Ishikawa (cell line): ENCODE measurements around the gene PLXNA2.

ENCODE experiments used
- CEBPB ChIP-seq: IDR thresholded peaks from 2 replicates; pipeline ENCODE4 v1.6.1; 2012
- CREB1 ChIP-seq: IDR thresholded peaks from 2 replicates; pipeline ENCODE4 v1.6.1; 2012; ENCODE audit warnings: low read depth
- EGR1 ChIP-seq: IDR thresholded peaks from 2 replicates; pipeline ENCODE4 v1.6.1; 2012
- EP300 ChIP-seq: IDR thresholded peaks from 2 replicates; pipeline ENCODE4 v1.6.1; 2012; ENCODE audit warnings: borderline replicate concordance
- FOXM1 ChIP-seq: IDR thresholded peaks from 2 replicates; pipeline ENCODE4 v1.6.1; 2012; ENCODE audit warnings: low read depth, borderline replicate concordance
- NFIC ChIP-seq: IDR thresholded peaks from 2 replicates; pipeline ENCODE4 v1.6.1; 2012
- RAD21 ChIP-seq: IDR thresholded peaks from 2 replicates; pipeline ENCODE4 v1.6.1; 2012; ENCODE audit warnings: low read depth
- TAF1 ChIP-seq: IDR thresholded peaks from 2 replicates; pipeline ENCODE4 v1.6.1; 2012; ENCODE audit warnings: low read depth, mild to moderate bottlenecking
- TCF12 ChIP-seq: IDR thresholded peaks from 2 replicates; pipeline ENCODE4 v1.6.1; 2012; ENCODE audit warnings: low read depth
- TEAD4 ChIP-seq: IDR thresholded peaks from 2 replicates; pipeline ENCODE4 v1.6.1; 2012
- USF1 ChIP-seq: IDR thresholded peaks from 2 replicates; pipeline ENCODE4 v1.6.1; 2012
- YY1 ChIP-seq: IDR thresholded peaks from 2 replicates; pipeline ENCODE4 v1.6.1; 2012; ENCODE audit warnings: low read depth
- ZBTB7A ChIP-seq: IDR thresholded peaks from 2 replicates; pipeline ENCODE4 v1.6.1; 2012; ENCODE audit warnings: low read depth
- TF ChIP-seq, protein P1 (sequence below): IDR thresholded peaks from 2 replicates; pipeline ENCODE4 v1.6.1; 2012; ENCODE audit warnings: low read depth, mild to moderate bottlenecking
- TF ChIP-seq, protein P2 (sequence below): IDR thresholded peaks from 2 replicates; pipeline ENCODE4 v1.6.1; 2012

PLXNA2 gene

DNA sequence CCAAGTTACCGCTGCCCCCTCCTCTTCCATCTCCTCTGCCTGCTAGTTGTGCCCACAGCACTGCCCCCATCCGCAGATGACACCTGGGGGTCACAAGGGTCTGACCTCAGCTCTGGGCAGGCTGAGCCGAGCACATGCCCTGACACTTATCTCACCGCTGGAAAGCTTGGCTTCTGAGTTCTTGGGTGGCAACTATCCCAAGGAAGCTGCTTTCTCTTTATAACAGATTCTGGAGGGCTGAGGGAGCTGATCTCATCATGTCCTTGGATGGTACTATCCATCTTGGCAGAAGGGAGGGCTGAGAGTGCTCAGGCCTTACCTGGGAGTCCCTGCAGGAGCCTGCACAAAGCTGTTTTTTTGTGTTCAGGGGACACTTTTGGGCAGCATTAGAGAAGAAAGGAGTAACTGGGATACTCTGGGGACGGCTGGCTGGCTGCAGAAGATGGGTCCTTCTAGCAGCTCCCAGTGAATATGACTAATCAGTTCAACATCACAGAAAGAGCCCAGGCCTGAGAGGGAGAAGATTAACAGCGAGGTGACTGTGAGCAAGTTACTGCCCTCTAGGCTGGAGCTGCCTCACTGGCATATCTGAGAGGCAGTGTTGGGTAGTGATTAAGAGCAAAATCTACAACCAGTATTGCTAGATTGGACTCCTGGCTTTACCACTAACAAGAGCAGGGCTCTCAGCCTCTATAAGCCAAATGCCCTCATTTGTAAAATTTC, 71.6 kb downstream of the PLXNA2 start:
- TF ChIP-seq TCF12 (no peak), TEAD4 (no peak), USF1 (no peak), YY1 (no peak), CEBPB (no peak), TAF1 (no peak), EGR1 (no peak), EP300 (no peak), RAD21 (no peak), NFIC (no peak), FOXM1 (no peak), ZBTB7A (no peak), CREB1 (no peak)
- TF ChIP-seq, protein P1, sequence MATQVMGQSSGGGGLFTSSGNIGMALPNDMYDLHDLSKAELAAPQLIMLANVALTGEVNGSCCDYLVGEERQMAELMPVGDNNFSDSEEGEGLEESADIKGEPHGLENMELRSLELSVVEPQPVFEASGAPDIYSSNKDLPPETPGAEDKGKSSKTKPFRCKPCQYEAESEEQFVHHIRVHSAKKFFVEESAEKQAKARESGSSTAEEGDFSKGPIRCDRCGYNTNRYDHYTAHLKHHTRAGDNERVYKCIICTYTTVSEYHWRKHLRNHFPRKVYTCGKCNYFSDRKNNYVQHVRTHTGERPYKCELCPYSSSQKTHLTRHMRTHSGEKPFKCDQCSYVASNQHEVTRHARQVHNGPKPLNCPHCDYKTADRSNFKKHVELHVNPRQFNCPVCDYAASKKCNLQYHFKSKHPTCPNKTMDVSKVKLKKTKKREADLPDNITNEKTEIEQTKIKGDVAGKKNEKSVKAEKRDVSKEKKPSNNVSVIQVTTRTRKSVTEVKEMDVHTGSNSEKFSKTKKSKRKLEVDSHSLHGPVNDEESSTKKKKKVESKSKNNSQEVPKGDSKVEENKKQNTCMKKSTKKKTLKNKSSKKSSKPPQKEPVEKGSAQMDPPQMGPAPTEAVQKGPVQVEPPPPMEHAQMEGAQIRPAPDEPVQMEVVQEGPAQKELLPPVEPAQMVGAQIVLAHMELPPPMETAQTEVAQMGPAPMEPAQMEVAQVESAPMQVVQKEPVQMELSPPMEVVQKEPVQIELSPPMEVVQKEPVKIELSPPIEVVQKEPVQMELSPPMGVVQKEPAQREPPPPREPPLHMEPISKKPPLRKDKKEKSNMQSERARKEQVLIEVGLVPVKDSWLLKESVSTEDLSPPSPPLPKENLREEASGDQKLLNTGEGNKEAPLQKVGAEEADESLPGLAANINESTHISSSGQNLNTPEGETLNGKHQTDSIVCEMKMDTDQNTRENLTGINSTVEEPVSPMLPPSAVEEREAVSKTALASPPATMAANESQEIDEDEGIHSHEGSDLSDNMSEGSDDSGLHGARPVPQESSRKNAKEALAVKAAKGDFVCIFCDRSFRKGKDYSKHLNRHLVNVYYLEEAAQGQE: no peak

DNA sequence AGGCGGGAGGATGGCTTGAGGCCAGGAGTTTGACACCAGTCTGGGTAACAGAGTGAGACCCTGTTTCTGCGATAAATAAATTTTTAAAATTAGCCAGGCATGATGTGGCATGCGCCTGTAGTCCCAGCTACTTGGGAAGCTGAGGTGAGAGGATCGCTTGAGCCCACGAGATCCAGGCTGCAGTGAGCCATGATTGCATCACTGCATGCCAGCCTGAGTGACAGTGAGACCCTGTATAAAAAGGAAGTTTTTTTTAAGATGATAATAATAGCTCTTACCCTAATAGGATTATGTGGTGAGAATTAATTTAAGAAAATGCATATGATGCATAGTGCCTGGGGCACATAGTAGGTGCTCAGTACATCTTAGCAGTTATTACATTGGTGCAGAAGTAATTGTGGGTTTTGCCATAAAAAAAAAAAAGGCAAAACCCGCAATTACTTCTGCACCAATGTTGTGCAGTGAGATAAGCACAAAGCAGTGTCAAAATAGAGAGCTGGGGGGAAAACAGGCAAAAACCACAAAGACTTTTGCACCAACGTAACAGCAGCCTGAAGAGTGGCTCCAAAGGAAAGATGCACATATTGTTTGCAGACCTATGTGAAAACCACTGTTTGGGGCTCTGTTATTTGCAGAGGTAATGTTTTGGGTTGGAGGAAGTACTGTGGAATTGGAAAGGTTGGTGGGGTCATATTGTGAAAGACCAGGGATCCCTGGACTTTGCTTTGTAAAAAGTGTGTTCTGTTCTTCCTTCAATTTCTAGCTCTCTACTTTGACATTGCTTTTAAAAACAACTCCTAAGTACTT, 72.4 kb downstream of the PLXNA2 start:
- TF ChIP-seq, protein P1: no peak
- TF ChIP-seq TAF1 (no peak), TEAD4 (no peak), USF1 (no peak), EP300 (no peak), EGR1 (no peak), NFIC (no peak), YY1 (no peak), ZBTB7A (no peak), CEBPB (no peak), CREB1 (no peak), FOXM1 (no peak)
- TF ChIP-seq, protein P2, sequence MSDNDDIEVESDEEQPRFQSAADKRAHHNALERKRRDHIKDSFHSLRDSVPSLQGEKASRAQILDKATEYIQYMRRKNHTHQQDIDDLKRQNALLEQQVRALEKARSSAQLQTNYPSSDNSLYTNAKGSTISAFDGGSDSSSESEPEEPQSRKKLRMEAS: no peak

DNA sequence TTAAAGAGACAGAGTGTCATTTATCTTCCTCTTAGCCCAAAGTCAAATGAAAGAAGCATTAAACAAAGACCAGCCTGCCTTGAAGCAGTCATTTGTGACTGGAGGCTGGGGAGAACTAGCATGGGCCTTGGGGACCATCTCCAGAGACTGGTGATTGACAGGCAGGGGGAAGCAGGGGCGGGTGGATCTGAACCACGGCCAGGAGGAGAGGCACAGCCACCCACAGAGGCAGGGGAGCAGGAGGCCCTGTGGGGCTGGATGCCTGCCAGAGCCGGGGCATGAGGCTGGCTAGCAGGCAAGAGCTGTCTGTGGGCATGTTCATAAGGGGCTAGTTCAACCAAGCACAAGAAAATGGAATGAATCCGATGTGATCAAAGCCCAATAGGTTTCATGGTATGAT, 73.9 kb downstream of the PLXNA2 start:
- no peak for TF ChIP-seq TEAD4
- 0 out of 2 replicates have a peak, but pooled peaks have one; percentile 17 for TF ChIP-seq NFIC

DNA sequence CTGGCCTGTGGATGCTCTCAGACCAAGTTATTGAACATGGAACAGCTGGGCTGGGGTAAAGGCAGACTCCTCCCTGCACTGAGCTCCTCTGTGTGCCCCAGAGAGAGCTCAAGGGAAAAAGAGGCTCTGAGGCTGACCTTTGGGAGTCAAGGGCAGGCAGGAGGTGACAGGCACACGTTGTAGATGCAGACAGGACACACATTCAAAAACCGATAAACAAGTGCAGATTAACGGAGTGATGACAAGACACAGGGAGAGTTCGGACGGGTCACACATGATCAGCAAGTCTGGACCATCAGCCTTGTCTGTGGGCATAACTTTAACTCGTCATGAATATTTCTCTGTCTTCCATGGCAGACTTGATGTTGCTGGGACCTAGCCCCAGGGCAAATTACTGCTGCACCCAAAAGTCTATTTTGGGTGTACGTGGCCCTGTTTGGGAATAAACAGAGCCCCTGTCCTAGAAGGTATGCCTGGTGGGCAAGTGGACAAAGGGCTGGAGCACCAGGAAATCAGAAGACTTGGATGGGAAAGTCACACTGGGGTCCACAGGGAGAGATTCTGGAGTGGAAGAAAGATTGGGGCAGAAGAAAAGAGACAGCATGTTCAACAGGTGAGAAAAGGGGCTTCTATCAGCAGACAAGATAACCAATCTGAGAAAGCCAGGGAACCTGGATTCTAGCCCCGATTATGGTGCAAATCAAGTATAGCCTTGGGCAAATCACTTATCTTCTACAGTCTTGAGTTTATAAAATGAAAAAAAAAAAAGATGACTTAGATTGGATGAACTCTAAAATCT, 74.9 kb downstream of the PLXNA2 start:
- TF ChIP-seq, protein P2: no peak
- TF ChIP-seq FOXM1: no peak
- no peak for TF ChIP-seq USF1
- no peak for TF ChIP-seq EP300
- no peak for TF ChIP-seq ZBTB7A
- TF ChIP-seq YY1: no peak

GRCh38 chr1:208167261-208167869, 76.8 kb downstream of the PLXNA2 start:
- no peak for TF ChIP-seq TCF12
- no peak for TF ChIP-seq RAD21
- TF ChIP-seq EP300: no peak
- TF ChIP-seq ZBTB7A: no peak
- TF ChIP-seq CREB1: no peak
- TF ChIP-seq TEAD4: no peak
- no peak for TF ChIP-seq USF1
- no peak for TF ChIP-seq EGR1
- TF ChIP-seq FOXM1: no peak
- TF ChIP-seq, protein P2: no peak
- TF ChIP-seq NFIC: no peak
- TF ChIP-seq, protein P1: no peak
- no peak for TF ChIP-seq CEBPB
- TF ChIP-seq YY1: no peak
- TF ChIP-seq TAF1: no peak
